Muscle layer of duodenum (tissue), 2 donors: ENCODE data around the gene SLC4A5.
"Not testable (repeated sequence)": the region's sequence is repeated elsewhere in the genome, so short reads cannot be mapped to it uniquely, and the experiment has no call there.

Source experiments
- H3K27ac ChIP-seq: one replicate; pipeline ENCODE4 v1.7.0; 2013; ENCODE audit warnings: mild to moderate bottlenecking, low read length
- H3K27me3 ChIP-seq: one replicate; pipeline ENCODE4 v1.7.0; 2013; ENCODE audit warnings: low read depth, mild to moderate bottlenecking, control low read depth, low read length
- H3K36me3 ChIP-seq, 2 donors: one replicate each; pipeline ENCODE4 v1.7.0; 2013; ENCODE audit warnings: low read length in 2 of 2, control low read depth in 1 of 2, mild to moderate bottlenecking in 1 of 2; ENCODE audit not compliant: insufficient read depth in 2 of 2, control insufficient read depth in 1 of 2
- H3K4me1 ChIP-seq, 2 donors: one replicate each; pipeline ENCODE4 v1.7.0; 2013; ENCODE audit warnings: low read length in 2 of 2, mild to moderate bottlenecking in 2 of 2, control low read depth in 1 of 2, moderate library complexity in 1 of 2; ENCODE audit not compliant: insufficient read depth in 2 of 2, control insufficient read depth in 1 of 2
- H3K4me3 ChIP-seq, 2 donors: one replicate each; pipeline ENCODE4 v1.7.0; 2013; ENCODE audit warnings: low read length in 2 of 2, low read depth in 1 of 2, mild to moderate bottlenecking in 1 of 2
- H3K9me3 ChIP-seq, 2 donors: one replicate each; pipeline ENCODE4 v1.7.0; 2013; ENCODE audit warnings: low read length in 2 of 2, control low read depth in 1 of 2, mild to moderate bottlenecking in 1 of 2; ENCODE audit not compliant: control insufficient read depth in 1 of 2
- donor health status: healthy.

Gene SLC4A5

GRCh38 chr2:74246496-74247195 is 96.6 kb downstream of the SLC4A5 start:
- H3K27me3 ChIP-seq: no peaks in the 10 kb centered on the region
- no peak overlapping the region for H3K27ac ChIP-seq
- no peaks in the 10 kb centered on the region for H3K4me1 ChIP-seq
- peaks cover 0 to 3% of the 10 kb centered on the region in 2 donors for H3K36me3 ChIP-seq
- H3K4me3 ChIP-seq: no peak overlapping the region
- H3K9me3 ChIP-seq: no peaks in the 10 kb centered on the region

GRCh38 chr2:74244286-74244685 is 98.9 kb downstream of the SLC4A5 start:
- no peaks in the 10 kb centered on the region for H3K4me1 ChIP-seq
- no peak overlapping the region for H3K4me3 ChIP-seq
- no peaks in the 10 kb centered on the region for H3K27me3 ChIP-seq

GRCh38 chr2:74242354-74243071 is 100.7 kb downstream of the SLC4A5 start:
- no peaks in the 10 kb centered on the region for H3K27me3 ChIP-seq
- H3K4me3 ChIP-seq: no peak overlapping the region

More at GRCh38 chr2:74244286-74244685, 98.9 kb downstream of the SLC4A5 start:
- Histone ChIP-seq H3K27ac (no peak overlapping the region), H3K36me3 (peaks cover 0 to 3% of the 10 kb centered on the region in 2 donors), H3K9me3 (no peaks in the 10 kb centered on the region)

GRCh38 chr2:74239346-74239745 is 103.9 kb downstream of the SLC4A5 start:
- Histone ChIP-seq H3K4me1 (no peaks in the 10 kb centered on the region), H3K4me3 (no peak overlapping the region), H3K27ac (no peak overlapping the region), H3K36me3 (no peaks in the 10 kb centered on the region), H3K27me3 (no peaks in the 10 kb centered on the region), H3K9me3 (no peaks in the 10 kb centered on the region)

More at GRCh38 chr2:74242354-74243071, 100.7 kb downstream of the SLC4A5 start:
- H3K27ac ChIP-seq: no peak overlapping the region
- no peaks in the 10 kb centered on the region for H3K4me1 ChIP-seq
- H3K9me3 ChIP-seq: no peaks in the 10 kb centered on the region
- peaks cover 0 to 3% of the 10 kb centered on the region in 2 donors for H3K36me3 ChIP-seq

GRCh38 chr2:74238879-74239278 is 104.3 kb downstream of the SLC4A5 start:
- Histone ChIP-seq H3K9me3 (no peaks in the 10 kb centered on the region), H3K4me3 (no peak overlapping the region), H3K27ac (no peak overlapping the region), H3K27me3 (no peaks in the 10 kb centered on the region), H3K4me1 (no peaks in the 10 kb centered on the region), H3K36me3 (no peaks in the 10 kb centered on the region)

GRCh38 chr2:74235041-74235440 is 108.2 kb downstream of the SLC4A5 start:
- Histone ChIP-seq H3K36me3 (no peaks in the 10 kb centered on the region), H3K27me3 (no peaks in the 10 kb centered on the region), H3K4me3 (no peak overlapping the region), H3K27ac (no peak overlapping the region), H3K4me1 (no peaks in the 10 kb centered on the region), H3K9me3 (no peaks in the 10 kb centered on the region)

GRCh38 chr2:74233648-74234047 is 109.6 kb downstream of the SLC4A5 start:
- H3K36me3 ChIP-seq: no peaks in the 10 kb centered on the region
- no peaks in the 10 kb centered on the region for H3K9me3 ChIP-seq
- no peak overlapping the region for H3K4me3 ChIP-seq
- H3K27me3 ChIP-seq: no peaks in the 10 kb centered on the region
- no peak overlapping the region for H3K27ac ChIP-seq
- no peaks in the 10 kb centered on the region for H3K4me1 ChIP-seq

GRCh38 chr2:74232426-74232825 is 110.8 kb downstream of the SLC4A5 start:
- H3K4me3 ChIP-seq: no peak overlapping the region
- H3K27ac ChIP-seq: no peak overlapping the region
- H3K27me3 ChIP-seq: no peaks in the 10 kb centered on the region
- H3K36me3 ChIP-seq: no peaks in the 10 kb centered on the region
- H3K9me3 ChIP-seq: no peaks in the 10 kb centered on the region
- no peaks in the 10 kb centered on the region for H3K4me1 ChIP-seq

GRCh38 chr2:74229865-74230264 is 113.4 kb downstream of the SLC4A5 start:
- H3K4me3 ChIP-seq, H3K36me3 ChIP-seq, H3K9me3 ChIP-seq, H3K27ac ChIP-seq, H3K27me3 ChIP-seq: not testable (repeated sequence)
- peaks cover 0 to 14% of the 10 kb centered on the region in 2 donors for H3K4me1 ChIP-seq

- Histone ChIP-seq H3K27ac (no peak overlapping the region), H3K4me3 (no peak overlapping the region), H3K27me3 (no peaks in the 10 kb centered on the region), H3K4me1 (peaks cover 0 to 14% of the 10 kb centered on the region in 2 donors), H3K9me3 (no peaks in the 10 kb centered on the region), H3K36me3 (no peaks in the 10 kb centered on the region)
Measured at GRCh38 chr2:74228772-74229171, 114.4 kb downstream of the SLC4A5 start.

GRCh38 chr2:74227646-74228045 is 115.6 kb downstream of the SLC4A5 start:
- peaks cover 0 to 14% of the 10 kb centered on the region in 2 donors for H3K4me1 ChIP-seq
- no peaks in the 10 kb centered on the region for H3K27me3 ChIP-seq
- H3K9me3 ChIP-seq: no peaks in the 10 kb centered on the region
- no peaks in the 10 kb centered on the region for H3K36me3 ChIP-seq
- no peak overlapping the region for H3K27ac ChIP-seq
- H3K4me3 ChIP-seq: no peak overlapping the region
